MCF 10A (cell line): ENCODE data around the gene RAB6B. TPM values are rescaled to one million over a fixed set of nuclear protein-coding genes. Genes with fewer than 3 reads are reported as not detected.

Source experiments
- BruUV-seq: library from RNA; stranded (reverse); fragments of 400-500 nt; replicated peaks from 2 replicates; lab custom pipeline; 2021; lab: Mats Ljungman, UMichigan
- CTCF ChIA-PET: fragments of 300-600 bp; sonication (Branson Sonifier 250); formaldehyde crosslinking; extraction: SDS; loops from one replicate; lab custom pipeline; 2021; ENCODE audit warnings: antibody characterized with exemption, inconsistent platforms; lab: Yijun Ruan, JAX
- POLR2A ChIA-PET: fragments of 300-600, 350-650 bp; sonication (Branson Sonifier 250); formaldehyde crosslinking; extraction: SDS; loops from one replicate; lab custom pipeline; 2020; ENCODE audit warnings: antibody characterized with exemption, inconsistent platforms; lab: Yijun Ruan, JAX
- DNase-seq: peaks from one replicate; pipeline ENCODE4 v3.0.0-alpha.2; 2018; ENCODE audit not compliant: unreplicated experiment
- H3K27ac Mint-ChIP-seq: one replicate; pipeline ENCODE4 v1.8.0; 2022; ENCODE audit warnings: mild to moderate bottlenecking, low read depth, mixed read lengths; ENCODE audit not compliant: unreplicated experiment
- H3K27me3 Mint-ChIP-seq: one replicate; pipeline ENCODE4 v1.8.0; 2022; ENCODE audit warnings: mixed read lengths; ENCODE audit not compliant: insufficient read depth, unreplicated experiment
- H3K36me3 Mint-ChIP-seq: one replicate; pipeline ENCODE4 v1.8.0; 2022; ENCODE audit warnings: mild to moderate bottlenecking, moderate library complexity, mixed read lengths; ENCODE audit not compliant: insufficient read depth, unreplicated experiment
- H3K4me1 Mint-ChIP-seq: one replicate; pipeline ENCODE4 v1.8.0; 2022; ENCODE audit warnings: mixed read lengths; ENCODE audit not compliant: insufficient read depth, unreplicated experiment
- H3K4me3 Mint-ChIP-seq: one replicate; pipeline ENCODE4 v1.8.0; 2022; ENCODE audit warnings: mild to moderate bottlenecking, moderate library complexity, mixed read lengths; ENCODE audit not compliant: unreplicated experiment
- H3K9me3 Mint-ChIP-seq: one replicate; pipeline ENCODE4 v1.8.0; 2022; ENCODE audit warnings: mixed read lengths; ENCODE audit not compliant: unreplicated experiment
- CTCF ChIP-seq: fragments of 200-600 bp; IDR thresholded peaks from one replicate; pipeline ENCODE4 v1.8.0; 2022; ENCODE audit warnings: antibody characterized with exemption, mild to moderate bottlenecking; ENCODE audit not compliant: unreplicated experiment
- intact Hi-C: fragments of 100-400 bp; cut with micrococcal nuclease; formaldehyde crosslinking; loops from 2 replicates; pipeline ENCODE4 v1.14.1; 2022
- total RNA-seq: library from RNA; stranded (reverse); gene quantifications from 2 replicates; pipeline ENCODE4 v1.2.3, GENCODE V29; 2022

The RAB6B gene
- total RNA-seq, 1 experiment from 2014 or later, result 1.1 TPM

- Mint-ChIP-seq H3K27ac (no peak overlapping the region), H3K36me3 (no peaks in the 10 kb centered on the region), H3K9me3 (no peaks in the 10 kb centered on the region), H3K27me3 (peaks cover 27% of the 10 kb centered on the region), H3K4me1 (no peaks in the 10 kb centered on the region), H3K4me3 (no peak overlapping the region)
- ChIA-PET CTCF (interaction anchor here (0.6 kb wide), 1 partner anchor 1106 kb away, joined by 3 read pairs; no protein-coding TSS in a partner anchor), POLR2A (interaction anchor here (0.6 kb wide), 1 partner anchor 13 kb away, joined by 3 read pairs; no protein-coding TSS in a partner anchor)
- BruUV-seq, result no TSS peak
- TF ChIP-seq CTCF, result no peak
- intact Hi-C loops, result no loop called here
- DNase-seq, result no peak
Observed at GRCh38 chr3:133897547-133897946, 1.9 kb upstream of the RAB6B start.

- POLR2A ChIA-PET, result no interaction called here
- no peak for DNase-seq
- Mint-ChIP-seq H3K4me3 (peak overlapping the region; percentile 81), H3K9me3 (no peaks in the 10 kb centered on the region), H3K36me3 (no peaks in the 10 kb centered on the region), H3K27me3 (peaks cover 15% of the 10 kb centered on the region), H3K27ac (no peak overlapping the region), H3K4me1 (no peaks in the 10 kb centered on the region)
- no peak for TF ChIP-seq CTCF
- intact Hi-C loops, result no loop called here
- no TSS peak for BruUV-seq
- CTCF ChIA-PET, result interaction anchor here (0.7 to 1.8 kb wide), 3 partner anchors 9 to 234 kb away, joined by 3 to 5 read pairs (median 3); no protein-coding TSS in a partner anchor
Observed at GRCh38 chr3:133896002-133896761, 500 bp upstream of the RAB6B start.

GRCh38 chr3:133894353-133895207 is 1.1 kb downstream of the RAB6B start:
- POLR2A ChIA-PET, result no interaction called here
- Mint-ChIP-seq H3K4me3 (peak overlapping the region; percentile 81), H3K9me3 (no peaks in the 10 kb centered on the region), H3K36me3 (no peaks in the 10 kb centered on the region), H3K27me3 (peaks cover 14% of the 10 kb centered on the region), H3K4me1 (no peaks in the 10 kb centered on the region), H3K27ac (no peak overlapping the region)
- TF ChIP-seq CTCF, result no peak
- no TSS peak for BruUV-seq
- intact Hi-C loops, result no loop called here
- CTCF ChIA-PET, result interaction anchor here (0.6 to 1.0 kb wide), 6 partner anchors 11 to 1167 kb away, joined by 3 to 4 read pairs (median 3); no protein-coding TSS in a partner anchor
- no peak for DNase-seq
